Dendritic cell treated with granulocyte-macrophage colony-stimulating factor and Interleukin-4, amounts not matched to agents 40 ng/mL and 50 ng/mL, for 4 days (primary cell): Measurements from ENCODE around the gene ITPA.
"Not testable (repeated sequence)": the region's sequence is repeated elsewhere in the genome, so short reads cannot be mapped to it uniquely, and the experiment has no call there.

Source experiments
- H3K27ac Mint-ChIP-seq: one replicate; pipeline ENCODE4 v1.8.0; 2022; ENCODE audit warnings: mild to moderate bottlenecking, mixed read lengths
- H3K27me3 Mint-ChIP-seq: one replicate; pipeline ENCODE4 v1.8.0; 2022; ENCODE audit warnings: mild to moderate bottlenecking, mixed read lengths
- H3K36me3 Mint-ChIP-seq: one replicate; pipeline ENCODE4 v1.8.0; 2022; ENCODE audit warnings: low read depth, mixed read lengths
- H3K4me1 Mint-ChIP-seq: one replicate; pipeline ENCODE4 v1.8.0; 2022; ENCODE audit warnings: low read depth, mixed read lengths
- H3K4me3 Mint-ChIP-seq: one replicate; pipeline ENCODE4 v1.8.0; 2022; ENCODE audit warnings: mild to moderate bottlenecking, moderate library complexity, mixed read lengths
- H3K9me3 Mint-ChIP-seq: one replicate; pipeline ENCODE4 v1.8.0; 2022; ENCODE audit warnings: mixed read lengths
- intact Hi-C: fragments of 100-400 bp; cut with micrococcal nuclease; formaldehyde crosslinking; loops from one replicate; pipeline ENCODE4 v1.15.0; 2022

Gene ITPA

GRCh38 chr20:3182429-3182828, 26.9 kb upstream of the ITPA start:
- H3K4me3 Mint-ChIP-seq, H3K9me3 Mint-ChIP-seq, H3K4me1 Mint-ChIP-seq, intact Hi-C loops, H3K27ac Mint-ChIP-seq, H3K27me3 Mint-ChIP-seq, H3K36me3 Mint-ChIP-seq: not testable (repeated sequence)

- Mint-ChIP-seq H3K36me3 (peaks cover 7% of the 10 kb centered on the region), H3K9me3 (no peaks in the 10 kb centered on the region), H3K4me3 (no peak overlapping the region), H3K27me3 (no peaks in the 10 kb centered on the region), H3K27ac (no peak overlapping the region), H3K4me1 (no peaks in the 10 kb centered on the region)
- intact Hi-C loops = no loop called here
These were observed 25.2 kb upstream of the ITPA start for GRCh38 chr20:3183896-3184612.

GRCh38 chr20:3187861-3188260, 21.4 kb upstream of the ITPA start:
- intact Hi-C loops, H3K4me3 Mint-ChIP-seq, H3K9me3 Mint-ChIP-seq, H3K27ac Mint-ChIP-seq, H3K27me3 Mint-ChIP-seq, H3K4me1 Mint-ChIP-seq: not testable (repeated sequence)
- H3K36me3 Mint-ChIP-seq = peaks cover 45% of the 10 kb centered on the region

GRCh38 chr20:3188823-3189413, 20.4 kb upstream of the ITPA start:
- Mint-ChIP-seq H3K27me3 (no peaks in the 10 kb centered on the region), H3K27ac (no peak overlapping the region), H3K4me3 (no peak overlapping the region), H3K9me3 (no peaks in the 10 kb centered on the region), H3K36me3 (peaks cover 56% of the 10 kb centered on the region), H3K4me1 (no peaks in the 10 kb centered on the region)
- intact Hi-C loops = no loop called here

- Mint-ChIP-seq H3K4me1 (no peaks in the 10 kb centered on the region), H3K36me3 (peaks cover 63% of the 10 kb centered on the region), H3K27me3 (no peaks in the 10 kb centered on the region), H3K4me3 (no peak overlapping the region), H3K27ac (no peak overlapping the region), H3K9me3 (no peaks in the 10 kb centered on the region)
- intact Hi-C loops = no loop called here
These were observed 19.7 kb upstream of the ITPA start for GRCh38 chr20:3189561-3190131.

GRCh38 chr20:3190681-3191111, 18.6 kb upstream of the ITPA start:
- Mint-ChIP-seq H3K4me3 (no peak overlapping the region), H3K36me3 (peaks cover 74% of the 10 kb centered on the region), H3K4me1 (peaks cover 7% of the 10 kb centered on the region), H3K9me3 (no peaks in the 10 kb centered on the region), H3K27me3 (no peaks in the 10 kb centered on the region), H3K27ac (no peak overlapping the region)
- intact Hi-C loops = no loop called here

- H3K36me3 Mint-ChIP-seq = peaks cover 91% of the 10 kb centered on the region
- no peak overlapping the region for H3K27ac Mint-ChIP-seq
- H3K4me3 Mint-ChIP-seq = no peak overlapping the region
These were observed 16.9 kb upstream of the ITPA start for GRCh38 chr20:3192226-3193015.

GRCh38 chr20:3193806-3194616, 15.3 kb upstream of the ITPA start:
- intact Hi-C loops = no loop called here
- no peak overlapping the region for H3K27ac Mint-ChIP-seq
- H3K4me3 Mint-ChIP-seq = no peak overlapping the region
- H3K4me1 Mint-ChIP-seq = peaks cover 11% of the 10 kb centered on the region
- no peaks in the 10 kb centered on the region for H3K9me3 Mint-ChIP-seq
- peaks cover 100% of the 10 kb centered on the region for H3K36me3 Mint-ChIP-seq
- H3K27me3 Mint-ChIP-seq = no peaks in the 10 kb centered on the region

More at GRCh38 chr20:3192226-3193015, 16.9 kb upstream of the ITPA start:
- Mint-ChIP-seq H3K27me3 (no peaks in the 10 kb centered on the region), H3K4me1 (peaks cover 11% of the 10 kb centered on the region), H3K9me3 (no peaks in the 10 kb centered on the region)
- intact Hi-C loops = no loop called here

- Mint-ChIP-seq H3K4me1 (peaks cover 15% of the 10 kb centered on the region), H3K27me3 (no peaks in the 10 kb centered on the region), H3K27ac (no peak overlapping the region), H3K36me3 (peaks cover 100% of the 10 kb centered on the region), H3K9me3 (no peaks in the 10 kb centered on the region), H3K4me3 (no peak overlapping the region)
- intact Hi-C loops = no loop called here
These were observed 14.5 kb upstream of the ITPA start for GRCh38 chr20:3194617-3195280.

- no peak overlapping the region for H3K4me3 Mint-ChIP-seq
- H3K9me3 Mint-ChIP-seq = no peaks in the 10 kb centered on the region
- H3K27me3 Mint-ChIP-seq = no peaks in the 10 kb centered on the region
- H3K36me3 Mint-ChIP-seq = peaks cover 100% of the 10 kb centered on the region
- peaks cover 16% of the 10 kb centered on the region for H3K4me1 Mint-ChIP-seq
- H3K27ac Mint-ChIP-seq = no peak overlapping the region
- intact Hi-C loops = no loop called here
These were observed 13.6 kb upstream of the ITPA start for GRCh38 chr20:3195590-3196237.

- no peak overlapping the region for H3K27ac Mint-ChIP-seq
- H3K9me3 Mint-ChIP-seq = no peaks in the 10 kb centered on the region
- H3K4me3 Mint-ChIP-seq = no peak overlapping the region
- intact Hi-C loops = no loop called here
- H3K36me3 Mint-ChIP-seq = peaks cover 99% of the 10 kb centered on the region
- no peaks in the 10 kb centered on the region for H3K27me3 Mint-ChIP-seq
- peaks cover 28% of the 10 kb centered on the region for H3K4me1 Mint-ChIP-seq
These were observed 10.1 kb upstream of the ITPA start for GRCh38 chr20:3199206-3199605.

GRCh38 chr20:3199976-3200755, 9.1 kb upstream of the ITPA start:
- intact Hi-C loops = no loop called here
- Mint-ChIP-seq H3K4me1 (peaks cover 27% of the 10 kb centered on the region), H3K9me3 (no peaks in the 10 kb centered on the region), H3K36me3 (peaks cover 92% of the 10 kb centered on the region), H3K27me3 (no peaks in the 10 kb centered on the region), H3K4me3 (no peak overlapping the region), H3K27ac (no peak overlapping the region)
